Ramos (cell line): Measurements from ENCODE around the gene ZFPM1.

Source experiments
- in situ Hi-C: fragments of 300-500 bp; cut with MboI; formaldehyde crosslinking; loops from one replicate; pipeline ENCODE4 v1.14.3; 2022; ENCODE audit warnings: low sequenced_read_pairs; ENCODE audit not compliant: unreplicated experiment

ZFPM1 gene

GRCh38 chr16:88416686-88417085, 36.4 kb upstream of the ZFPM1 start:
- in situ Hi-C loops, result no loop called here

GRCh38 chr16:88417684-88418476, 35.2 kb upstream of the ZFPM1 start:
- in situ Hi-C loops, result no loop called here

GRCh38 chr16:88418869-88419268, 34.2 kb upstream of the ZFPM1 start:
- in situ Hi-C loops, result no loop called here

GRCh38 chr16:88419790-88420189, 33.3 kb upstream of the ZFPM1 start:
- in situ Hi-C loops, result no loop called here

GRCh38 chr16:88420496-88420895, 32.6 kb upstream of the ZFPM1 start:
- in situ Hi-C loops, result no loop called here

- in situ Hi-C loops, result no loop called here
Measured at GRCh38 chr16:88421301-88421700, 31.8 kb upstream of the ZFPM1 start.

GRCh38 chr16:88421871-88422433, 31.1 kb upstream of the ZFPM1 start:
- in situ Hi-C loops, result no loop called here

GRCh38 chr16:88422733-88423447, 30.2 kb upstream of the ZFPM1 start:
- in situ Hi-C loops, result no loop called here

- in situ Hi-C loops, result no loop called here
Measured at GRCh38 chr16:88423448-88423850, 29.6 kb upstream of the ZFPM1 start.

GRCh38 chr16:88424587-88425235, 28.4 kb upstream of the ZFPM1 start:
- in situ Hi-C loops, result no loop called here

GRCh38 chr16:88426018-88426417, 27.1 kb upstream of the ZFPM1 start:
- in situ Hi-C loops, result no loop called here

GRCh38 chr16:88427376-88427775, 25.7 kb upstream of the ZFPM1 start:
- in situ Hi-C loops, result no loop called here

GRCh38 chr16:88428156-88428555, 24.9 kb upstream of the ZFPM1 start:
- in situ Hi-C loops, result no loop called here

GRCh38 chr16:88428616-88429386, 24.3 kb upstream of the ZFPM1 start:
- in situ Hi-C loops, result no loop called here

GRCh38 chr16:88429387-88430184, 23.5 kb upstream of the ZFPM1 start:
- in situ Hi-C loops, result no loop called here

- in situ Hi-C loops, result no loop called here
Measured at GRCh38 chr16:88430185-88430523, 22.9 kb upstream of the ZFPM1 start.

- in situ Hi-C loops, result no loop called here
Measured at GRCh38 chr16:88430524-88431446, 22.3 kb upstream of the ZFPM1 start.

GRCh38 chr16:88431651-88432050, 21.4 kb upstream of the ZFPM1 start:
- in situ Hi-C loops, result no loop called here
